ENCODE results near the gene STARD9.
A peak's percentile ranks its signal among the peaks of the same experiment; 100 is the strongest.

Gene STARD9

DNA sequence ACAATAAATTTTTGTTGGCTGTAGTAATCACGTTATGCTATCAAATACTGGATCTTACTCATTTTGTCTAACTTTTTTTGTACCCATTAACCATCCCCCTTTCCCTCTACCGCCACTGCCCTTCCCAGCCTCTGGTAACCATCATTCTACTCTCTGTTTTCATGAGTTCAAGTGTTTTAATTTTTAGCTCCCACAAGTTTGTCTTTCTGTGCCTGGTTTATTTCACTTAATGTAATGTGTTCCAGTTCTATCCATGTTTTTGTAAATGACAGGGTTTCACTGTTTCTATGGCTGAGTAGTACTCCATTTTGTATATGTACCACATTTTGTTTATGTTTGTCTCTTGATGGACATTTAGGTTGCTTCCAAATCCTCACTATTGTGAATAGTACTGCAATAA, 52.1 kb downstream of the STARD9 start:
- H3K4me3 ChIP-seq (ENCODE audit: low read depth, low read length) = no peak overlapping the region
- no peak for DNase-seq (ENCODE audit: low read depth)
- TF ChIP-seq, protein P1, sequence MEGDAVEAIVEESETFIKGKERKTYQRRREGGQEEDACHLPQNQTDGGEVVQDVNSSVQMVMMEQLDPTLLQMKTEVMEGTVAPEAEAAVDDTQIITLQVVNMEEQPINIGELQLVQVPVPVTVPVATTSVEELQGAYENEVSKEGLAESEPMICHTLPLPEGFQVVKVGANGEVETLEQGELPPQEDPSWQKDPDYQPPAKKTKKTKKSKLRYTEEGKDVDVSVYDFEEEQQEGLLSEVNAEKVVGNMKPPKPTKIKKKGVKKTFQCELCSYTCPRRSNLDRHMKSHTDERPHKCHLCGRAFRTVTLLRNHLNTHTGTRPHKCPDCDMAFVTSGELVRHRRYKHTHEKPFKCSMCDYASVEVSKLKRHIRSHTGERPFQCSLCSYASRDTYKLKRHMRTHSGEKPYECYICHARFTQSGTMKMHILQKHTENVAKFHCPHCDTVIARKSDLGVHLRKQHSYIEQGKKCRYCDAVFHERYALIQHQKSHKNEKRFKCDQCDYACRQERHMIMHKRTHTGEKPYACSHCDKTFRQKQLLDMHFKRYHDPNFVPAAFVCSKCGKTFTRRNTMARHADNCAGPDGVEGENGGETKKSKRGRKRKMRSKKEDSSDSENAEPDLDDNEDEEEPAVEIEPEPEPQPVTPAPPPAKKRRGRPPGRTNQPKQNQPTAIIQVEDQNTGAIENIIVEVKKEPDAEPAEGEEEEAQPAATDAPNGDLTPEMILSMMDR (conservative IDR thresholded peaks at IDR 0.05; ENCODE audit: low read depth, low read length) = no peak

DNA sequence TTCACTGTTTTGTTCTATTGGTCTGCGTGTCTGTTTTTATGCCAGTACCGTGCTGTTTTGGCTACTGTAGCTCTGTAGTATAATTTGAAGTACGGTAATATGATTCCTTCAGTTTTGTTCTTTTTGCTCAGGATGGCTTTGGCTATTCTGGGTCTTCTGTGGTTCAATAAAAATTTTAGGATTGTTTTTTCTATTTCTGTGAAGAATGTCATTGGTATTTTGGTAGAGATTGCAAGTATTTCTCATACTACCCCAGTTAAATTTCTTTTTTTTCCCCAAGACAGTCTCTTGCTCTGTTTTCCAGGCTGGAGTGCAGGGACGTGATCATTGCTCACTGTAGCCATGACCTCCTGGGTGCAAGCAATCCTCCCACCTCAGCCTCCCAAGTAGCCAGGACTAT, 53.4 kb downstream of the STARD9 start:
- TF ChIP-seq, protein P1 (conservative IDR thresholded peaks at IDR 0.05; ENCODE audit: low read depth, low read length) = no peak
- DNase-seq (ENCODE audit: low read depth) = no peak
- H3K4me3 ChIP-seq (ENCODE audit: low read depth, low read length) = no peak overlapping the region

DNA sequence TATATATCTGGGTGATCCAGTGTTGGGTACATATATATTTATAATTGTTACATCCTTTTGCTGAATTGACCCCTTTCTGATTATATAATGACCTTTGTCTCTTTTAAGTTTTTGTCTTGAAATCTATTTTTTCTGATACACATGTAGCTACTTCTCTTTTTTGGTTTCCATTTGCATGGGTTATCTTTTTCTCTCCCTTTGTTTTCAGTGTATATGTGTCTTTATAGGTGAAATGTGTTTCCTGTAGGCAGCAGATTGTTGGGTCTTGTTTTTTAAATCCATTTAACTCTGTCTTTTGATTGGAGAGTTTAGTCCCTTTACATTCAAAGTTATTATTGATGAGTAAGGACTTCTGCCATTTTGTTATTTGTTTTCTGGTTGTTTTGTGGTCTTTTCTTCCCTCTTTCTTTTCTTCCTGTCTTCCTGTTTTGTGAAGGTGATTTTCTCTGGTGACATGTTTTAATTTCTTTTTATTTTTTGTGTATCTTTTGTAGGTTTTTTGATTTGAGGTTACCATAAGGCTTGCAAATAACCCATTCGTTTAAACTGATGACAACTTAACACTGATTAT, 56.8 kb downstream of the STARD9 start:
- TF ChIP-seq, protein P1 (conservative IDR thresholded peaks at IDR 0.05; ENCODE audit: low read depth, low read length) = no peak
- H3K4me3 ChIP-seq (ENCODE audit: low read depth, low read length) = no peak overlapping the region
- no peak for DNase-seq (ENCODE audit: low read depth)

DNA sequence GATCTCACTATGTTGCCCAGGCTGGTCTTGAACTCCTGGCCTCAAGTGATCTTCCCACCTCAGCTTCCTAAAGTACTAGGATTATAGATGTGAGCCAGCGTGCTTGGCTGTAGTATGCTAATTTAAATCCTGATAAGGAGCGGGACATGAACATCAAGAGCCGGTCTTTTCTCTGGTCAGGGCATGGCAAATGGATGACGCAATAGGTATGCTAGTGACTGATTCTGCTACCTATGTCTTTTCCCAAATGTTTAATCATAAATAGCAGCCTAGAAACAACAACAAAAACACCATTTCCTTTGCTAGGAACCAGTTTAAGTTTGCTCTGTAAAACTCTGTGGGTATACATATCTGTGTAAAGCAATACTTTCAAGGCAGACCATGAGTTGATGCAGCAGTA, 64.7 kb downstream of the STARD9 start:
- DNase-seq (ENCODE audit: low read depth) = no peak
- TF ChIP-seq, protein P1 (conservative IDR thresholded peaks at IDR 0.05; ENCODE audit: low read depth, low read length) = no peak
- H3K4me3 ChIP-seq (ENCODE audit: low read depth, low read length) = no peak overlapping the region

DNA sequence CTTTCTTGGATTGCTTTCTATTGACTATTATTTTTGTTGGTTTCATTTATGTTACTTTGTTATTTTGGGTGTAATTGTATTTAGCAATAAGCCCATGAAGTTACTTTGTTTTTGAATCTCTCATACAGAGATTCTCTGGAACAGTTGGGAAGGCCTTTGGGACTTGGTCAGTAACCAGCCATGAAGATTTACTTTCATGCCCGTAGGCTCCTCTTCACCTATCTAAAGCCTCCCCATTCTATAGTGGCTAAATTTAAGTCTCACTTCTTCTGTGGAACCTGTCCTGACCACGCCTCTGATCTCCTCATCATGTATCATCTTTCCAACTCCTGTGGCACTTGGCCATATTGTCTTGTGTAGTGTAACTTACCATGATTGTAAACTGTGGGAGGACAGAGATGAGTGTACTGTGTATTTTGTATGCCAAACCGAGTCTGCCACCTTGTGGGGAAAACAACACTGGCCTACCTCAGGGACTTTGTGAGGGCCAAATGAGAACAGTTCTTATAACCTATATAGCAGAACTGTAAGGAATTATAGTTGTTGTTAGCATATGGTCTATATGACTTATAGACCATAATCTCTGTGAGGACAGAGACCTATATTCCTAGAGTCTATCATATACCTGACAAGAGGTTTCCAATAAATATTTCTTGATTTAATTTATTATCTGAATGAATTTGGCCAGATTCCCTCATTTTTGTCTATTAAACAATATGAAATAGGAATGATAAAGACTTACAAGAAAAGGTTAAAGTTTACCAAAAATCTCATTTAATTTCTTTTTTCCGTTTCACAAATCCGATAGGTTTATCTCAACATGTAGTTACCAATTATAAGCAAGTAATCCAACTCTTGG, 75.0 kb downstream of the STARD9 start:
- H3K4me3 ChIP-seq (ENCODE audit: low read depth, low read length) = no peak overlapping the region
- TF ChIP-seq, protein P1 (conservative IDR thresholded peaks at IDR 0.05; ENCODE audit: low read depth, low read length) = peak; percentile 97
- DNase-seq (ENCODE audit: low read depth) = peak; percentile 93

DNA sequence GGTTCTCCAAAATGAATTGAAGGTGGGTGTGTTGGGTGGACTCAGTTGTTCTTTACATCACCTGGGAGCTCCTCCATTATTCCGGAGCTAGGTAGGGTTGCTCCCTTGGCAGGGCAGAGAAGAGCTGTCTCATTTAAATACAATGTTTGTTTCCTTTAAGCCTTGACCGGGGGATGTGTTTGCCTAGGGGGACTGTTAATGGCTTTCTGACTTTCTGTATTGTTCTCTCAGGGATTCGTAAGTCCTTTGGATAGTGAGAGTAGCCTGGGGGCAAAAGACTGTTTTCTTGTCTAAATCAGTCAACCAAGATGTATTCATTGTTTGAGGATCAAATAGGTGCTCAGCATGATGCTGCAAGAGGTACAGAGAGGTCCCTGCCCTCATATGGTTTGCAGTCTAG, 90.4 kb downstream of the STARD9 start:
- no peak overlapping the region for H3K4me3 ChIP-seq (ENCODE audit: low read depth, low read length)

More for the DNA sequence above, 90.4 kb downstream of the STARD9 start:
- DNase-seq (ENCODE audit: low read depth) = no peak
- TF ChIP-seq, protein P1 (conservative IDR thresholded peaks at IDR 0.05; ENCODE audit: low read depth, low read length) = no peak

Measured in choroid plexus epithelial cell (primary cell).